Astrocyte (in vitro differentiated cells and primary cell): ENCODE results near the gene TIPARP. TPM values are rescaled to one million over a fixed set of nuclear protein-coding genes. Genes with fewer than 3 reads are reported as not detected.
"Not testable (repeated sequence)": the region's sequence is repeated elsewhere in the genome, so short reads cannot be mapped to it uniquely, and the experiment has no call there.

Experiments
- DNase-seq: peaks from one replicate; pipeline ENCODE4 v3.0.0-alpha.2; 2010; ENCODE audit warnings: low read depth
- FAIRE-seq: peaks from 2 replicates; lab custom pipeline; 2011; peaks lifted over from hg19 to GRCh38; lab: Jason Lieb, UNC
- H2AFZ ChIP-seq: 2 replicates; pipeline ENCODE4 v1.6.0; 2012; ENCODE audit warnings: low read depth, low read length, inconsistent platforms
- H3K27ac ChIP-seq: 2 replicates; pipeline ENCODE4 v1.5.1; 2011; ENCODE audit warnings: low read depth, low read length, inconsistent platforms
- H3K27me3 ChIP-seq: 2 replicates; pipeline ENCODE4 v1.6.0; 2011; ENCODE audit warnings: low read length, inconsistent platforms; ENCODE audit not compliant: insufficient read depth
- H3K36me3 ChIP-seq: 2 replicates; pipeline ENCODE4 v1.5.1; 2011; ENCODE audit warnings: low read length, inconsistent platforms; ENCODE audit not compliant: insufficient read depth
- H3K4me1 ChIP-seq: 2 replicates; pipeline ENCODE4 v1.5.1; 2011; ENCODE audit warnings: low read length, inconsistent platforms; ENCODE audit not compliant: insufficient read depth
- H3K4me2 ChIP-seq: 2 replicates; pipeline ENCODE4 v1.6.0; 2012; ENCODE audit warnings: low read length, inconsistent platforms
- H3K4me3 ChIP-seq: 2 replicates; pipeline ENCODE4 v1.5.1; 2011; ENCODE audit warnings: low read depth, mild to moderate bottlenecking, low read length, inconsistent platforms; ENCODE audit not compliant: insufficient read depth
- H3K79me2 ChIP-seq: 2 replicates; pipeline ENCODE4 v1.6.0; 2012; ENCODE audit warnings: mild to moderate bottlenecking, low read length, inconsistent platforms; ENCODE audit not compliant: insufficient read depth
- H3K9ac ChIP-seq: 2 replicates; pipeline ENCODE4 v1.6.0; 2012; ENCODE audit warnings: mild to moderate bottlenecking, low read length, inconsistent platforms
- H3K9me3 ChIP-seq: 2 replicates; pipeline ENCODE4 v1.5.1; 2012; ENCODE audit warnings: low read depth, mild to moderate bottlenecking, low read length, inconsistent platforms; ENCODE audit not compliant: insufficient read depth
- H4K20me1 ChIP-seq: 2 replicates; pipeline ENCODE4 v1.6.0; 2012; ENCODE audit warnings: low read length, inconsistent platforms; ENCODE audit not compliant: insufficient read depth
- H3K27ac Mint-ChIP-seq: one replicate; pipeline ENCODE4 v1.8.0; 2021; ENCODE audit warnings: mild to moderate bottlenecking, mixed read lengths; ENCODE audit not compliant: unreplicated experiment
- H3K27me3 Mint-ChIP-seq: one replicate; pipeline ENCODE4 v1.8.0; 2021; ENCODE audit warnings: low read depth, mixed read lengths; ENCODE audit not compliant: unreplicated experiment
- H3K36me3 Mint-ChIP-seq: one replicate; pipeline ENCODE4 v1.8.0; 2021; ENCODE audit warnings: low read depth, mixed read lengths; ENCODE audit not compliant: unreplicated experiment
- H3K4me1 Mint-ChIP-seq: one replicate; pipeline ENCODE4 v1.8.0; 2021; ENCODE audit warnings: low read depth, mixed read lengths; ENCODE audit not compliant: unreplicated experiment
- H3K4me3 Mint-ChIP-seq: one replicate; pipeline ENCODE4 v1.8.0; 2021; ENCODE audit warnings: mild to moderate bottlenecking, moderate library complexity, mixed read lengths; ENCODE audit not compliant: unreplicated experiment
- H3K9me3 Mint-ChIP-seq: one replicate; pipeline ENCODE4 v1.8.0; 2021; ENCODE audit warnings: mild to moderate bottlenecking, mixed read lengths; ENCODE audit not compliant: unreplicated experiment
- CTCF ChIP-seq: IDR thresholded peaks from 2 replicates; pipeline ENCODE4 v1.5.1; 2011; ENCODE audit warnings: low read depth, mild to moderate bottlenecking, inconsistent platforms, low read length, moderate library complexity; ENCODE audit not compliant: insufficient read depth
- EZH2 ChIP-seq: IDR thresholded peaks from 2 replicates; pipeline ENCODE4 v1.6.1; 2012; ENCODE audit warnings: mild to moderate bottlenecking, low read length, inconsistent platforms; ENCODE audit not compliant: insufficient read depth
- total RNA-seq: library from RNA; stranded (reverse); gene quantifications from 2 replicates; pipeline ENCODE4 v1.2.1, GENCODE V29; 2021

The TIPARP gene
- total RNA-seq, 1 donor from 2014 or later: 74.2 TPM

GRCh38 chr3:156739976-156740375 is 65.6 kb downstream of the TIPARP start:
- Histone ChIP-seq H3K9ac (no peak overlapping the region), H3K27ac (no peak overlapping the region), H3K27me3 (no peaks in the 10 kb centered on the region), H3K4me1 (no peaks in the 10 kb centered on the region), H2AFZ (no peak overlapping the region), H3K79me2 (no peaks in the 10 kb centered on the region), H3K4me3 (no peak overlapping the region), H3K36me3 (no peaks in the 10 kb centered on the region), H4K20me1 (no peaks in the 10 kb centered on the region), H3K9me3 (no peaks in the 10 kb centered on the region), H3K4me2 (no peak overlapping the region)
- Mint-ChIP-seq H3K27ac (no peak overlapping the region), H3K4me3 (no peak overlapping the region), H3K27me3 (peaks cover 3% of the 10 kb centered on the region), H3K36me3 (peaks cover 3% of the 10 kb centered on the region), H3K4me1 (peaks cover 1% of the 10 kb centered on the region), H3K9me3 (peaks cover 3% of the 10 kb centered on the region)
- no peak for DNase-seq
- TF ChIP-seq EZH2 (no peak), CTCF (no peak)
- FAIRE-seq: no peak

- H3K9me3 Mint-ChIP-seq, FAIRE-seq: not testable (repeated sequence)
Measured at GRCh38 chr3:156740581-156740980, 66.2 kb downstream of the TIPARP start.

DNA sequence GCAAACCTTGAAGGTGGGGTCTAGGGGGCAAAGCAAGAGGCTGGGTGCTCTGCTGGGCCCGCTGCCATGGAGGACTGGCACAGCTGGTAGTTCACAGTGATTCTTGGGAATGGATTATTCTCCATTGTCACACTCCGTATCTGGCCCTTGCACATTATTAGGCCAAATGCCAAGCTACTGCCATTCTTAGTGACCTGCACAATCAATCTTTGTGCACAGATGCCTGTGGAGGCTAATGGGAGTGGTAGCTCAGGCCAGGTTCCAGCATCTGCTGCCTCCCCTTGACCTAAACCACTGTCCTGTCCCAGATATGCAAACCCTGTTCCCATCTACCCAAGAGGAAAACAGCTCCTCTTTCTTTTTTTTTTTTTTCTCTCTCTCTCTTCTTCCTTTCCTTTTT is 67.5 kb downstream of the TIPARP start:
- H3K9me3 ChIP-seq: no peaks in the 10 kb centered on the region
- DNase-seq (no peak), FAIRE-seq (no peak)
- TF ChIP-seq CTCF: no peak
- TF ChIP-seq EZH2: no peak
- H3K27ac Mint-ChIP-seq: no peak overlapping the region
- peaks cover 3% of the 10 kb centered on the region for H3K27me3 Mint-ChIP-seq
- peaks cover 7% of the 10 kb centered on the region for H3K36me3 Mint-ChIP-seq
- H2AFZ ChIP-seq: no peak overlapping the region
- no peak overlapping the region for H3K27ac ChIP-seq
- no peaks in the 10 kb centered on the region for H3K4me1 ChIP-seq
- H3K9ac ChIP-seq: no peak overlapping the region
- peaks cover 5% of the 10 kb centered on the region for H3K9me3 Mint-ChIP-seq
- no peaks in the 10 kb centered on the region for H3K27me3 ChIP-seq
- H3K4me3 ChIP-seq: no peak overlapping the region
- no peaks in the 10 kb centered on the region for H4K20me1 ChIP-seq
- H3K36me3 ChIP-seq: no peaks in the 10 kb centered on the region
- no peaks in the 10 kb centered on the region for H3K79me2 ChIP-seq
- peaks cover 1% of the 10 kb centered on the region for H3K4me1 Mint-ChIP-seq
- H3K4me3 Mint-ChIP-seq: no peak overlapping the region
- no peak overlapping the region for H3K4me2 ChIP-seq

More at GRCh38 chr3:156740581-156740980, 66.2 kb downstream of the TIPARP start:
- not testable (repeated sequence) for H3K4me3 Mint-ChIP-seq, H3K27ac ChIP-seq, H3K79me2 ChIP-seq, H3K4me1 ChIP-seq, H3K27me3 ChIP-seq, H3K27me3 Mint-ChIP-seq, H3K36me3 Mint-ChIP-seq, H3K4me1 Mint-ChIP-seq, H3K36me3 ChIP-seq, H4K20me1 ChIP-seq, H3K4me2 ChIP-seq, H2AFZ ChIP-seq, H3K4me3 ChIP-seq, H3K27ac Mint-ChIP-seq, DNase-seq, H3K9ac ChIP-seq, H3K9me3 ChIP-seq
